Activated CD8-positive, alpha-beta T cell treated with anti-CD3 and anti-CD28 coated beads for 36 hours (primary cell): ENCODE data around the gene MCOLN2. TPM values are rescaled to one million over a fixed set of nuclear protein-coding genes. Genes with fewer than 3 reads are reported as not detected.

Source experiments
- ATAC-seq: fragments of 200-7000 bp; cut with Tn5 transposase; one replicate; pipeline ENCODE4 v1.10.0; 2021; ENCODE audit warnings: mild to moderate bottlenecking, moderate library complexity
- CTCF ChIA-PET: fragments of 350-600 bp; sonication (Branson Sonifier 250); formaldehyde crosslinking; loops from one replicate; lab custom pipeline; 2021; ENCODE audit warnings: antibody characterized with exemption; lab: Charles Lee
- POLR2A ChIA-PET: fragments of 350-600 bp; sonication (Branson Sonifier 250); formaldehyde crosslinking; loops from one replicate; lab custom pipeline; 2021; ENCODE audit warnings: antibody characterized with exemption; lab: Charles Lee
- DNase-seq: peaks from one replicate; pipeline ENCODE4 v3.0.0-alpha.2; 2020
- H3K27ac Mint-ChIP-seq: one replicate; pipeline ENCODE4 v1.8.0; 2021; ENCODE audit warnings: mild to moderate bottlenecking, mixed read lengths
- H3K27me3 Mint-ChIP-seq: one replicate; pipeline ENCODE4 v1.8.0; 2021; ENCODE audit warnings: mixed read lengths
- H3K36me3 Mint-ChIP-seq: one replicate; pipeline ENCODE4 v1.8.0; 2021; ENCODE audit warnings: low read depth, mixed read lengths
- H3K4me1 Mint-ChIP-seq: one replicate; pipeline ENCODE4 v1.8.0; 2021; ENCODE audit warnings: low read depth, mixed read lengths
- H3K4me3 Mint-ChIP-seq: one replicate; pipeline ENCODE4 v1.8.0; 2021; ENCODE audit warnings: mild to moderate bottlenecking, moderate library complexity, mixed read lengths
- H3K9me3 Mint-ChIP-seq: one replicate; pipeline ENCODE4 v1.8.0; 2021; ENCODE audit warnings: mixed read lengths
- intact Hi-C: fragments of 100-400 bp; cut with micrococcal nuclease; formaldehyde crosslinking; loops from one replicate; pipeline ENCODE4 v1.10.0; 2022
- total RNA-seq, 2 experiments: library from RNA; stranded (reverse); gene quantifications; one replicate each; pipeline ENCODE4 v1.2.3, GENCODE V29; 2021
- TF ChIP-seq, protein P1 (sequence below): fragments of 200-600 bp; IDR thresholded peaks from one replicate; pipeline ENCODE4 v1.8.0; 2022; ENCODE audit warnings: antibody characterized with exemption, mild to moderate bottlenecking

Gene MCOLN2
- total RNA-seq, 2 experiments from 2014 or later, result 15.7 to 17.8 TPM

DNA sequence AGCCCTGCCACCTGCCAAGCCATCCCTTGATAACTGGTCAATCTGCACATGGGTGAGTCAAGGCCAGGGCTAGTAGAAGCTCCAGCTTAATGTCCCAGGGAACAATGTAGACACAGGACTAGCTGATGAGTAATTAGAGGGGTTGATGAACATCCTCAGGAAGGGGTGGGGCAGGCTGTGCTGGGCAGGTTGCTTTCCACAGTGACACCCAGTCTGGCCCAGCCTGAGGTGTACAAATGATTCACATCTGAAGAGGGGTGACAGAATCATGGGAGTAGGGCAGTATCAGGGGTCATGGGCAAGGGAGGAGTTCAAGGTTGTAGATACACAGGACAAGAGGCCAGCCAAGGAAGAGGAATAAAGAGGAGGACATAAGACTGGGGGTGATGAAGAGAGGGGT, 108.2 kb downstream of the MCOLN2 start:
- CTCF ChIA-PET, result interaction anchor here (1.1 kb wide), 1 partner anchor 106 kb away, joined by 4 read pairs; no protein-coding TSS in a partner anchor
- H3K27me3 Mint-ChIP-seq, result peaks cover 17% of the 10 kb centered on the region
- peaks cover 11% of the 10 kb centered on the region for H3K4me1 Mint-ChIP-seq
- H3K9me3 Mint-ChIP-seq, result no peaks in the 10 kb centered on the region
- POLR2A ChIA-PET, result no interaction called here
- intact Hi-C loops, result no loop called here
- DNase-seq (no peak), ATAC-seq (no peak)
- no peak overlapping the region for H3K4me3 Mint-ChIP-seq
- no peaks in the 10 kb centered on the region for H3K36me3 Mint-ChIP-seq
- no peak overlapping the region for H3K27ac Mint-ChIP-seq
- TF ChIP-seq, protein P1, sequence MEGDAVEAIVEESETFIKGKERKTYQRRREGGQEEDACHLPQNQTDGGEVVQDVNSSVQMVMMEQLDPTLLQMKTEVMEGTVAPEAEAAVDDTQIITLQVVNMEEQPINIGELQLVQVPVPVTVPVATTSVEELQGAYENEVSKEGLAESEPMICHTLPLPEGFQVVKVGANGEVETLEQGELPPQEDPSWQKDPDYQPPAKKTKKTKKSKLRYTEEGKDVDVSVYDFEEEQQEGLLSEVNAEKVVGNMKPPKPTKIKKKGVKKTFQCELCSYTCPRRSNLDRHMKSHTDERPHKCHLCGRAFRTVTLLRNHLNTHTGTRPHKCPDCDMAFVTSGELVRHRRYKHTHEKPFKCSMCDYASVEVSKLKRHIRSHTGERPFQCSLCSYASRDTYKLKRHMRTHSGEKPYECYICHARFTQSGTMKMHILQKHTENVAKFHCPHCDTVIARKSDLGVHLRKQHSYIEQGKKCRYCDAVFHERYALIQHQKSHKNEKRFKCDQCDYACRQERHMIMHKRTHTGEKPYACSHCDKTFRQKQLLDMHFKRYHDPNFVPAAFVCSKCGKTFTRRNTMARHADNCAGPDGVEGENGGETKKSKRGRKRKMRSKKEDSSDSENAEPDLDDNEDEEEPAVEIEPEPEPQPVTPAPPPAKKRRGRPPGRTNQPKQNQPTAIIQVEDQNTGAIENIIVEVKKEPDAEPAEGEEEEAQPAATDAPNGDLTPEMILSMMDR, result no peak

DNA sequence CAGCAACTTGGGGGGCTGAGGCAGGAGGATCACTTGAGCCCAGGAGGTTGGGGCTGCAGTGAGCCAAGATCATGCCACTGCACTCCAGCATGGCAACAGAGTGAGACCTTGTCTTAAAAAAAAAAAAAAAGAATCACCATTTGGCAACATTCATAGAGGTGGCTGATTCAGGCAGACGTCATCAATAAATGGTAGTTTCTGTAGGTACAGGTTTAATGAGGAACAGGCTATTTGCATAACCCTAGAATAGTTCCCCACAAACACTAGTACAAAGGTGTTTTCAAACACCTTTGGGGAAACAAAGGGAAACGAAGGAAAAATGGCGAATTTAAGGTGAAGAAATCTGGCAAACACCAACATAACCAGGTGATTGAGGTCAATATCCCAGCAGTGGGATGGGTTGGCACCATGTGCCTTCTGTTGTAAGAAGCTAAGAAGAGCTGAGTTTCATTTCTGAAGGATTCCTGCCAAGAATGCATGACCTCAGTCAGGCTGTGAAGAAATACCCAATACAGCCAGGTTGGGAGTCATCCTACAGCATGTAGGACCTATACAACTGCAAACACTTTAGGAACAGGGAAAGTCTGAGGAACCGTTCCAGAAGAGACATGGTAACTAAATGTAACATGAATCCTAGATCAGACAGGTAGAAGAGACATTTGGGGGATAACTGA, 109.5 kb downstream of the MCOLN2 start:
- Mint-ChIP-seq H3K4me3 (no peak overlapping the region), H3K27ac (no peak overlapping the region), H3K9me3 (no peaks in the 10 kb centered on the region), H3K36me3 (no peaks in the 10 kb centered on the region), H3K4me1 (peaks cover 5% of the 10 kb centered on the region), H3K27me3 (peaks cover 11% of the 10 kb centered on the region)
- ChIA-PET CTCF (no interaction called here), POLR2A (no interaction called here)
- DNase-seq (no peak), ATAC-seq (no peak)
- intact Hi-C loops, result no loop called here
- TF ChIP-seq, protein P1, result no peak

DNA sequence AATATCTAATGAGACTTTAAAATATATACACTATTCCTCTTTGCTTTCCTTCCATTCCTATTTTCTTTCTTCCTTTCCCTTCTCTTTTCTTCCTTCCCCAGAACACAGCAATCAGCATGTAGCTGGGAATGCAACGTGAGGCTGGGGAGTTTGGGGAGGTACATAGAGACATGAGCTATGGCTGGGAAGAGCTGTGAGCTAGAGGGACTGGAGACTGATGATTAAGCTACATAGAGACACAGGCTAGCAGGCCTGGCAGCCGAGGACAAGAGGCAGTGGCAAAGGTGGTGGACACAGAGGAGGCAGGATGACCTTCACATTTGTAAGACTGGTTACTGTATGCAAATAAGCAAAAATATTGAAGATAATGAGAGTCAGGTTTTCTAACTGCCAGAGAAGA, 111.4 kb downstream of the MCOLN2 start:
- Mint-ChIP-seq H3K4me1 (peaks cover 5% of the 10 kb centered on the region), H3K27me3 (peaks cover 2% of the 10 kb centered on the region), H3K36me3 (no peaks in the 10 kb centered on the region), H3K4me3 (no peak overlapping the region), H3K9me3 (no peaks in the 10 kb centered on the region), H3K27ac (no peak overlapping the region)
- ATAC-seq, result no peak
- ChIA-PET CTCF (interaction anchor here (1.3 kb wide), 1 partner anchor 103 kb away, joined by 5 read pairs; no protein-coding TSS in a partner anchor), POLR2A (no interaction called here)
- TF ChIP-seq, protein P1, result no peak
- intact Hi-C loops, result no loop called here
- no peak for DNase-seq

DNA sequence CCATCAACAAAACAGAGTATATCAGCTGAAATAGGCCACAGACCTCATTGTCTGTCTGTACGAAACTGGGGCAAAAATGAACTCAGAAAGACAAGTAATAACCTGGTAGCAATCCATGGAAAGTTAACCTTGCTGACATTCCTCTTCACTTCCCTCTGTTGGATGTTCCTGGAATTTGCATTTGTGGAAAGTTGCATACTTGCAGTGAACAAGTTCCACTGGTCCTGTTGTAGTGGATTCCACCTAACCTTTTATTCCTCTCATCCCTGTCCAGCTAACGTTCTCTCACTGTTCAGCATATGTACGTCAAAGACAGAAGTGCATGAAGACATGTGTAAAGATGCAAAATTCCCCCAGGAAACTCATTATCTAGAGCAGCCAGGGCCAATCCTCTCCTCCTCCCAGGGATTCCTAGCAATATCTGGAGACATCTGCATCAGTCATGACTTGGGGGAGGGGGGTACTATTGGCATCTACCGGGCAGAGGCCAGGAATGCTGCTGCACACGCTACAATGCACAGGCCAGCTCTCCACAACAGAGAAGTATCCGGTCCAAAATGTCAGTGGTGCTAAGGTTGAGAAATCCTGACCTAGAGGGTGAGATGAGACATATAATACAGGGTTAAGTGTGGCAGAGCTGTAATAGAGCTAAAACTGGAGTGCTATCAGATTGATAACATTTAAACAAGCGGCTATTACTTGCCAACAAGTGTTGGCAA, 112.1 kb downstream of the MCOLN2 start:
- POLR2A ChIA-PET, result no interaction called here
- intact Hi-C loops, result no loop called here
- TF ChIP-seq, protein P1, result no peak
- Mint-ChIP-seq H3K4me1 (peaks cover 5% of the 10 kb centered on the region), H3K36me3 (no peaks in the 10 kb centered on the region), H3K27ac (no peak overlapping the region), H3K27me3 (peaks cover 2% of the 10 kb centered on the region), H3K4me3 (no peak overlapping the region), H3K9me3 (no peaks in the 10 kb centered on the region)
- DNase-seq (no peak), ATAC-seq (no peak)
- CTCF ChIA-PET, result interaction anchor here (1.3 kb wide), 1 partner anchor 103 kb away, joined by 5 read pairs; no protein-coding TSS in a partner anchor

DNA sequence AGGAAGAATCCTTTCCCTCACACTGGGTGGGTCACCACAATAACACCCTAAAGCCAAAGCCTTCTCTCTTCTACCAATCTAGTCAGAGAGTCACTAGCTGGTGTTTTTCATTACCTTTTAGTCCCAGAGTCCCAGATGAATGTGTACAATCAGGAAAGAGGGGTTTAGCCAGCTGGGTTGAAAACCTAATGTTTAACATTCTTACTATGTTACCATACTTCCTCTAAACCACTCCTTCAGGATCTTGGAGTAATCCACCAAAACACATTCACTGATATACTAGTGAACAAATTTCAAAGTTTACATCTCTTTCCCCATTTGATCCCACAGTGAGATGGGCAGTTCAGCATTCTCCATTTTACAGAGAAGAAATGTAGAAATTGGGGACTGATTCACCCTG, 113.6 kb downstream of the MCOLN2 start:
- intact Hi-C loops, result no loop called here
- CTCF ChIA-PET, result no interaction called here
- POLR2A ChIA-PET, result no interaction called here
- TF ChIP-seq, protein P1, result no peak
- Mint-ChIP-seq H3K36me3 (no peaks in the 10 kb centered on the region), H3K27ac (no peak overlapping the region), H3K27me3 (peaks cover 2% of the 10 kb centered on the region), H3K9me3 (no peaks in the 10 kb centered on the region), H3K4me3 (no peak overlapping the region), H3K4me1 (no peaks in the 10 kb centered on the region)
- ATAC-seq (no peak), DNase-seq (no peak)
